Measurements from ENCODE around the gene SLC29A2.
A peak's percentile ranks its signal among the peaks of the same experiment; 100 is the strongest.
"Not testable (repeated sequence)": the region's sequence is repeated elsewhere in the genome, so short reads cannot be mapped to it uniquely, and the experiment has no call there.

The SLC29A2 gene

GRCh38 chr11:66333896-66334604, 37.5 kb downstream of the SLC29A2 start:
- no peak for DNase-seq (ENCODE audit: low read depth)

- DNase-seq (ENCODE audit: low read depth), result no peak
Observed at GRCh38 chr11:66333220-66333877, 38.2 kb downstream of the SLC29A2 start.

- no peak for DNase-seq (ENCODE audit: low read depth)
Observed at GRCh38 chr11:66332371-66333219, 39.0 kb downstream of the SLC29A2 start.

GRCh38 chr11:66331542-66332370, 39.8 kb downstream of the SLC29A2 start:
- DNase-seq (ENCODE audit: low read depth), result no peak

GRCh38 chr11:66330931-66331330, 40.6 kb downstream of the SLC29A2 start:
- no peak for DNase-seq (ENCODE audit: low read depth)

- DNase-seq (ENCODE audit: low read depth), result no peak
Observed at GRCh38 chr11:66329165-66329673, 42.3 kb downstream of the SLC29A2 start.

- DNase-seq (ENCODE audit: low read depth), result peak; percentile 64
Observed at GRCh38 chr11:66328302-66329144, 43.0 kb downstream of the SLC29A2 start.

- no peak for DNase-seq (ENCODE audit: low read depth)
Observed at GRCh38 chr11:66328031-66328301, 43.6 kb downstream of the SLC29A2 start.

- no peak for DNase-seq (ENCODE audit: low read depth)
Observed at GRCh38 chr11:66327171-66328030, 44.2 kb downstream of the SLC29A2 start.

GRCh38 chr11:66326261-66327111, 45.1 kb downstream of the SLC29A2 start:
- DNase-seq (ENCODE audit: low read depth), result no peak

- DNase-seq (ENCODE audit: low read depth), result no peak
Observed at GRCh38 chr11:66325263-66325671, 46.3 kb downstream of the SLC29A2 start.

- no peak for DNase-seq (ENCODE audit: low read depth)
Observed at GRCh38 chr11:66324664-66325063, 46.9 kb downstream of the SLC29A2 start.

- no peak for DNase-seq (ENCODE audit: low read depth)
Observed at GRCh38 chr11:66323684-66324083, 47.9 kb downstream of the SLC29A2 start.

GRCh38 chr11:66322732-66323427, 48.7 kb downstream of the SLC29A2 start:
- DNase-seq (ENCODE audit: low read depth), result no peak

- no peak for DNase-seq (ENCODE audit: low read depth)
Observed at GRCh38 chr11:66321606-66322005, 50.0 kb downstream of the SLC29A2 start.

- DNase-seq (ENCODE audit: low read depth), result not testable (repeated sequence)
Observed at GRCh38 chr11:66320748-66321147, 50.8 kb downstream of the SLC29A2 start.

- not testable (repeated sequence) for DNase-seq (ENCODE audit: low read depth)
Observed at GRCh38 chr11:66320289-66320688, 51.3 kb downstream of the SLC29A2 start.

GRCh38 chr11:66318600-66318970, 53.0 kb downstream of the SLC29A2 start:
- DNase-seq (ENCODE audit: low read depth), result no peak

Measured in stimulated activated CD8-positive, alpha-beta memory T cell treated with anti-CD3 and anti-CD28 coated beads, Interleukin-12 subunit alpha, Interleukin-12 subunit beta, amount 100 ng/mL, for 4 hours (primary cell).